PC-9 (cell line): Measurements from ENCODE around the gene PSG4. TPM values are rescaled to one million over a fixed set of nuclear protein-coding genes. Genes with fewer than 3 reads are reported as not detected.
A peak's percentile ranks its signal among the peaks of the same experiment; 100 is the strongest.
"Not testable (repeated sequence)": the region's sequence is repeated elsewhere in the genome, so short reads cannot be mapped to it uniquely, and the experiment has no call there.

Experiments
- BruUV-seq: library from RNA; stranded (reverse); fragments of 400-500 nt; replicated peaks from 2 replicates; lab custom pipeline; 2021; lab: Mats Ljungman, UMichigan
- CTCF ChIA-PET: fragments of 300-600 bp; sonication (Branson Sonifier 250); formaldehyde crosslinking; loops from one replicate; lab custom pipeline; 2022; ENCODE audit warnings: antibody characterized with exemption; lab: Charles Lee
- POLR2A ChIA-PET: fragments of 300-600 bp; sonication (Branson Sonifier 250); formaldehyde crosslinking; loops from one replicate; lab custom pipeline; 2022; ENCODE audit warnings: antibody characterized with exemption; ENCODE audit not compliant: unreplicated experiment; lab: Charles Lee
- DNase-seq, 2 experiments: peaks; one replicate each; pipeline versions ENCODE4 v3.0.0 to v3.0.0-alpha.2; 2015 to 2022; ENCODE audit warnings: mixed read lengths in 1 of 2
- H2AFZ ChIP-seq: fragments of 200-600 bp; sonication (generic); 2 replicates; pipeline ENCODE4 v1.8.1; 2017; ENCODE audit warnings: antibody characterized with exemption
- H3F3A ChIP-seq: fragments of 200-600 bp; sonication (generic); 2 replicates; pipeline ENCODE4 v1.8.1; 2017; ENCODE audit warnings: antibody characterized with exemption, mild to moderate bottlenecking, low read depth; ENCODE audit not compliant: insufficient read depth
- H3K27ac ChIP-seq: fragments of 200-600 bp; sonication (generic); 2 replicates; pipeline ENCODE4 v1.6.1; 2016; ENCODE audit warnings: mixed run types
- H3K27me3 ChIP-seq: fragments of 200-600 bp; sonication (generic); 2 replicates; pipeline ENCODE4 v1.6.1; 2016; ENCODE audit warnings: low read depth, mixed run types; ENCODE audit not compliant: insufficient read depth
- H3K36me3 ChIP-seq: fragments of 200-600 bp; sonication (generic); 2 replicates; pipeline ENCODE4 v1.6.1; 2016; ENCODE audit warnings: low read depth, mixed run types
- H3K4me1 ChIP-seq: fragments of 200-600 bp; sonication (generic); replicated peaks from 2 replicates; pipeline ENCODE4 v1.6.1; 2016; ENCODE audit warnings: mixed run types; ENCODE audit not compliant: insufficient read depth
- H3K4me2 ChIP-seq: fragments of 200-600 bp; sonication (generic); 2 replicates; pipeline ENCODE4 v1.6.1; 2017; ENCODE audit warnings: mixed run types
- H3K4me3 ChIP-seq: fragments of 200-600 bp; sonication (generic); 2 replicates; pipeline ENCODE4 v1.6.1; 2016; ENCODE audit warnings: mixed run types
- H3K79me2 ChIP-seq: fragments of 200-600 bp; sonication (generic); 2 replicates; pipeline ENCODE4 v1.6.1; 2017; ENCODE audit warnings: low read depth, mixed run types
- H3K9me2 ChIP-seq: fragments of 200-600 bp; sonication (generic); 2 replicates; pipeline ENCODE4 v1.8.1; 2017; ENCODE audit warnings: mild to moderate bottlenecking; ENCODE audit not compliant: insufficient read depth
- H3K9me3 ChIP-seq: fragments of 200-600 bp; sonication (generic); 2 replicates; pipeline ENCODE4 v1.8.1; 2016; ENCODE audit warnings: low read depth; ENCODE audit not compliant: insufficient read depth
- H4K20me1 ChIP-seq: fragments of 200-600 bp; sonication (generic); 2 replicates; pipeline ENCODE4 v1.8.1; 2017; ENCODE audit not compliant: insufficient read depth
- EZH2 ChIP-seq: fragments of 200-600 bp; sonication (generic); IDR thresholded peaks from 2 replicates; pipeline ENCODE4 v1.8.0; 2017; ENCODE audit warnings: antibody characterized with exemption, low read depth
- intact Hi-C: fragments of 100-400 bp; cut with micrococcal nuclease; formaldehyde crosslinking; loops from one replicate; pipeline ENCODE4 v1.10.0; 2022; ENCODE audit not compliant: unreplicated experiment
- total RNA-seq: library from RNA; stranded (reverse); gene quantifications from 2 replicates; pipeline ENCODE4 v1.2.3, GENCODE V29; 2021
- TF ChIP-seq, protein P1 (sequence below): fragments of 200-600 bp; sonication (generic); conservative IDR thresholded peaks from 2 replicates; pipeline ENCODE4 v1.6.1; 2017; ENCODE audit warnings: mixed run types, antibody characterized with exemption, mild to moderate bottlenecking, moderate library complexity

The PSG4 gene
- total RNA-seq, 1 experiment from 2014 or later: 0.24 TPM

DNA sequence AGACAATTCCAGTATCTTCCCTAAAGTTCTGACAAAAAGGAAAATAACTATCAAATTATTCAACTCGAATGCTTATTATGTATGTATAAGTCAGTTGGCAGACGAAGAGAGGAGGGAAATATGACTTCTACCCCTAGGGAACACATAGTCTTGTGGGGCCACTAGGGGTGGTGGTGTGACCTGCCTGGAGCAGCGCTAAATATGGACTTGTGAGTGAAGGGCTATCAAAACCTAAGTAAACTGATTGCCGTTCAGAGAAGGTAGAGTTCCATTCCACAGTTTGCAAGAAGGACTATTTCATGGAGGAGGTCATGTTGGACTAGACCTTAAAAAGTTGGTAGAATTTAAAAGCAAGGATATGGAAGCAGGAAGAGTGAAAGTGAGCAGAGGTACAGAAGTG is 32.8 kb upstream of the PSG4 start:
- H3K9me2 ChIP-seq, H3K27ac ChIP-seq, DNase-seq, H3F3A ChIP-seq, H3K79me2 ChIP-seq, H3K4me3 ChIP-seq, BruUV-seq, H3K27me3 ChIP-seq, H3K36me3 ChIP-seq, H4K20me1 ChIP-seq, intact Hi-C loops, POLR2A ChIA-PET, CTCF ChIA-PET, H2AFZ ChIP-seq, H3K9me3 ChIP-seq, H3K4me2 ChIP-seq, H3K4me1 ChIP-seq: not testable (repeated sequence)

DNA sequence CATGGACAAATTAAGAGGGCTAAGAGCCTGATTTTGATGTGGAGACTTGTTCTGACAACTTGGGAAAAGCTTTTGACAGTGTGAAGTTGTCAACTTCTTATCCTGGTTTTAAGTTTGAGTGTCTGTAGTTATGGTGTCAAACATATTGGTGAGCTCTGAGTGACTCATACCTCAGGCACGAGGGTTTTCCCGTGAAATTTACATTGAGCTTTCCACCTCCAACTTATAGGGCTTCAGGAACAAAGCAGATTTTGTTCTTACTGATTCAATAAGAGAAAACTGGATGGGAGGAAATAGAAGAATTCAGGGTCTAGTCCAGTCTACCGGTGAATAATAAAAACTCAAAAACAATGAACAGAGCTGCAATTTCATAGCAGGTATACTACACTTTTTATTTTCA is 30.2 kb upstream of the PSG4 start:
- H3K4me2 ChIP-seq, H2AFZ ChIP-seq, H3K27ac ChIP-seq, H3K4me1 ChIP-seq, BruUV-seq, H4K20me1 ChIP-seq, H3K9me3 ChIP-seq, H3F3A ChIP-seq, H3K9me2 ChIP-seq, intact Hi-C loops, H3K79me2 ChIP-seq, H3K4me3 ChIP-seq, POLR2A ChIA-PET, H3K36me3 ChIP-seq, H3K27me3 ChIP-seq: not testable (repeated sequence)
- CTCF ChIA-PET: interaction anchor here (0.6 kb wide), 1 partner anchor 28 kb away, joined by 3 read pairs; no protein-coding TSS in a partner anchor
- DNase-seq: peak in 1 of 2 experiments; percentile 0

DNA sequence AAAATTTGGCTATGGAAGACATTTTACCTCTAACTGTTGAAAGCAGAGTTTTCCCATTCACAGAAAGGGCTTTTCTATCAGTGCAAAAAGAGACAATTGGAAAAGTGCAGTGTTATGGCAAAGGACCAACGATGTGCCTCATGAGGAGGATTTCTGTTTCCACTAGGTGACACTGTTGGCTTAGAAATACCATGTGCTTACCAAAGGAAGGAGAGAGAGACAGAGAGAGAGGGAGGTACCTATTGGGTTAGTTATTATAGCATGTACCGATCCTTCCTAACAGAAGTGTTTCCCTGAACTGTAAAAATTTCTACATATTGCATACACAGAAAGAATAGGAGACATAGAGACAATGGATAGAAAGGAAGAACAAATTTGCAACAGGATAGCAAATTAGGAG is 23.9 kb upstream of the PSG4 start:
- ChIA-PET POLR2A (no interaction called here), CTCF (no interaction called here)
- Histone ChIP-seq H3K36me3 (no peaks in the 10 kb centered on the region), H3K9me3 (no peaks in the 10 kb centered on the region), H3K4me1 (no peaks in the 10 kb centered on the region), H3K9me2 (no peaks in the 10 kb centered on the region), H3K27me3 (no peaks in the 10 kb centered on the region), H3K4me3 (no peak overlapping the region), H4K20me1 (no peaks in the 10 kb centered on the region), H3K4me2 (no peak overlapping the region), H3F3A (no peaks in the 10 kb centered on the region), H3K27ac (no peak overlapping the region), H2AFZ (no peak overlapping the region), H3K79me2 (no peaks in the 10 kb centered on the region)
- DNase-seq: peak in 1 of 2 experiments; percentile 39
- intact Hi-C loops: no loop called here
- BruUV-seq: no TSS peak
- TF ChIP-seq EZH2: no peak
- TF ChIP-seq, protein P1, sequence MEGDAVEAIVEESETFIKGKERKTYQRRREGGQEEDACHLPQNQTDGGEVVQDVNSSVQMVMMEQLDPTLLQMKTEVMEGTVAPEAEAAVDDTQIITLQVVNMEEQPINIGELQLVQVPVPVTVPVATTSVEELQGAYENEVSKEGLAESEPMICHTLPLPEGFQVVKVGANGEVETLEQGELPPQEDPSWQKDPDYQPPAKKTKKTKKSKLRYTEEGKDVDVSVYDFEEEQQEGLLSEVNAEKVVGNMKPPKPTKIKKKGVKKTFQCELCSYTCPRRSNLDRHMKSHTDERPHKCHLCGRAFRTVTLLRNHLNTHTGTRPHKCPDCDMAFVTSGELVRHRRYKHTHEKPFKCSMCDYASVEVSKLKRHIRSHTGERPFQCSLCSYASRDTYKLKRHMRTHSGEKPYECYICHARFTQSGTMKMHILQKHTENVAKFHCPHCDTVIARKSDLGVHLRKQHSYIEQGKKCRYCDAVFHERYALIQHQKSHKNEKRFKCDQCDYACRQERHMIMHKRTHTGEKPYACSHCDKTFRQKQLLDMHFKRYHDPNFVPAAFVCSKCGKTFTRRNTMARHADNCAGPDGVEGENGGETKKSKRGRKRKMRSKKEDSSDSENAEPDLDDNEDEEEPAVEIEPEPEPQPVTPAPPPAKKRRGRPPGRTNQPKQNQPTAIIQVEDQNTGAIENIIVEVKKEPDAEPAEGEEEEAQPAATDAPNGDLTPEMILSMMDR: peak; percentile 56

DNA sequence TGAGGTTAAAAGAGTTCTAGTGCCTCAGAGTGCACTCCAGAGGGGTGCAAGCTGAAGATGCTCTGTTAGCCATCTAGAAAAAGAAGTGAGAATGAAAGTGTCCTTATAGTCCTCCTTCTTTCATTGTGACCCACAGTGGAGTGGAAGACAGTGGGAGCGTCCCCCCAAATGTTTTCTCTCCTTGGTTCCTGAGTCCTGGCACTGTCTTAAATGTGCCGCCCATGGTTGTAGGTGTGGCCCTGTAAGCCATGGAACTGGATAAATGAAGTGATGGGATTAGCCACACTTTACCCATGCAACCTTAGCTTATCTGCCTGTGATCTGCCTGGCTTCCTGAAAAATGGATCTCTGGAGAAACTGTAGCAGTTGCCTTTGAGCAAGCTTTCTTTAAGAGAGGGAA is 23.3 kb upstream of the PSG4 start:
- DNase-seq, H4K20me1 ChIP-seq, BruUV-seq, intact Hi-C loops, H3K4me2 ChIP-seq, H3F3A ChIP-seq, H3K27me3 ChIP-seq, H3K79me2 ChIP-seq, H3K4me1 ChIP-seq, H3K9me2 ChIP-seq, H3K27ac ChIP-seq, POLR2A ChIA-PET, H3K4me3 ChIP-seq, CTCF ChIA-PET, H2AFZ ChIP-seq, H3K36me3 ChIP-seq, H3K9me3 ChIP-seq: not testable (repeated sequence)

DNA sequence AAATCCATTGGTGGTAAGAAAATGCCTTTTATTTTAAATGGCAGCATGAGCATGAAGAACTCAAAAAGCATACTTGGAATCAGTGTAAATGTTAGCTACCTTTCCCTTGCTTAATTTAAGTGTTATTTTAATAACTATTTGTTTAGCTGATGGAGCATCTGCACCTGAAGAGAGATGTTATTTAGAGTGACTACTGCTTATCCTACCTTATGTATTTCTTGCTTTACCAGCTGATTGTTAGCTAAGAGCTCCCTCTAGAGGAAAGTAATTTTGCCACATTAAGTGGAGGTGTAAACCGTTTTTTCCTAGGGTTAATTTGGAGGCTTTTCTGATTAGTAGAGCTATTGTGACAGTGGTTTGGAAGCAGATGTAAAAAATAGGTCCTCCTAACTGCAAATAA is 21.5 kb upstream of the PSG4 start:
- DNase-seq, H3K9me3 ChIP-seq, POLR2A ChIA-PET, H3K36me3 ChIP-seq, H3K27me3 ChIP-seq, intact Hi-C loops, H4K20me1 ChIP-seq, H3K4me3 ChIP-seq, H3K27ac ChIP-seq, CTCF ChIA-PET, H3K4me2 ChIP-seq, H3K79me2 ChIP-seq, H3K4me1 ChIP-seq, H3F3A ChIP-seq, H2AFZ ChIP-seq, H3K9me2 ChIP-seq, BruUV-seq: not testable (repeated sequence)
